ENCODE data around the gene KLF16. TPM values are rescaled to one million over a fixed set of nuclear protein-coding genes. Genes with fewer than 3 reads are reported as not detected.

Gene KLF16
- total and polyA plus RNA-seq, 2 experiments from 2014 or later: 4.6 to 11.0 TPM

DNA sequence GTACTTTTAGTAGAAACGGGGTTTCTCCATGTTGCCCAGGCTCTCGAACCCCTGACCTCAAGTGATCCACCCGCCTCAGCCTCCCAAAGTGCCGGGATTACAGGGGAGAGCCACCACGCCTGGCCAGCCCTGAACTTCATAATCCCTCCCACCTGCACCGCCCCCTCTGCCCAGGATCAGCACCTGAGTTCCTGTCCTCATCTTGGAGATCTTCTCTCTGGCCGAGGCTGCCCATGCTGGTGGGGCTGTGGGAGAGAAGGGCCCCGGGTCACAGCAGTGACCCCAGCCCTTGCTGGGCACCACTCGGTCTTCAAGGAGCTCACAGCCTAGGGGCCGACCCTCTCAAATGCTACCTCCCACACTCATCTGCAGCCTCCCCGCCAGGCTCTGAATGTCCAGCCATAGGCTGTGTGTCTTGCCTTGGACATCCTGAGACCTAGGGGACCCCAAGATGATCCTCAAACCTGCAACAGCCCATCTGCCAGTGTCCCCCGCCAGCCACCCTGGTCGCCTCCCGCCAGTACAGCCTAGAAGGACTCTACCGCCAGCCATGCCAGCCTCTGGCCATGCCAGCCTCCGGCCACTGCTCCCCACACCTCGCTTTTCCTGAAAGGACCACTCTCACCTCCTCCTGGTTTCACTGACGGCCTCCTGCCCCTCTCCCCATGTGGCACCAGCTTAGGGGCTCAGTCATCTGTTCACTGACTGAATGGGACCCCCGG is 52.8 kb downstream of the KLF16 start:
- 81 to 91% methylated on average over 18 to 19 of the region's 19 CpGs for whole genome bisulfite sequencing, 2 experiments (ENCODE audit: low coverage in 1 of 2, low lambda C conversion rate in 2 of 2, missing lambda C conversion rate in 2 of 2)
- TF ChIP-seq EZH2 (IDR thresholded peaks at IDR 0.05; ENCODE audit: insufficient read depth, poor library complexity, severe bottlenecking) (no peak), EZH2phosphoT487 (IDR thresholded peaks at IDR 0.05; ENCODE audit: insufficient read depth, low read depth) (no peak)

DNA sequence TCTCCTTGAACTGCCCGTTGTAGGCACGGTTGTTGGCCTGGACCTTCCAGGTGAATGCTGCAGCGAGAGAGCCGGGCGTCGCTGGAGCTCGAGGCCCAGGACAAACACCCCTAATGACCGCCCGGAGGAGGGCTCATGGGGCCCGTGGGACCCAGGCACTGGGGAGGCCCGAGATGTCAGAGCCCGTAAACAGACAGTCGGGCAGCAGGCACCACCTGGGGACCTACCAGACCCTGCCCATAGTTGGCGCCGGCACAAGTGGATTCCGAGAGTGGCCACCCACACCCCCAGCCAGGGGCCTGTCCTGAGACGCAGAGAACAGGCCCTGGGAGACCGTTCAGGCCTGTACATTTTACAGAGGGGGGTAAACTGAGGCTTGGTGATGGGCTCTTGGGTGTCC is 53.7 kb downstream of the KLF16 start:
- in situ Hi-C loops (cut with MboI): no loop called here
- H3K4me2 ChIP-seq (ENCODE audit: unreplicated experiment): no peak overlapping the region
- WGBS, 2 experiments (ENCODE audit: low coverage in 1 of 2, low lambda C conversion rate in 2 of 2, missing lambda C conversion rate in 2 of 2): 73 to 80% methylated on average over 18 of the region's 18 CpGs
- H3K9me3 ChIP-seq (ENCODE audit: low read depth): no peaks in the 10 kb centered on the region
- no peaks in the 10 kb centered on the region for H3K36me3 ChIP-seq (ENCODE audit: low read depth)
- H3K27me3 ChIP-seq (replicated peaks; ENCODE audit: insufficient read depth): no peaks in the 10 kb centered on the region
- no peaks in the 10 kb centered on the region for H3K9me2 ChIP-seq (ENCODE audit: insufficient read depth)
- no peak overlapping the region for H2AFZ ChIP-seq
- H3K4me1 ChIP-seq (ENCODE audit: insufficient read depth): peaks cover 3% of the 10 kb centered on the region; the same call in 1 of the 2 replicates
- no peak overlapping the region for H3K4me3 ChIP-seq
- H4K20me1 ChIP-seq (ENCODE audit: insufficient read depth): no peaks in the 10 kb centered on the region
- no peak overlapping the region for H3K9ac ChIP-seq
- H3K79me2 ChIP-seq (ENCODE audit: insufficient read depth): no peaks in the 10 kb centered on the region
- DNase-seq: no peak
- TF ChIP-seq EZH2 (IDR thresholded peaks at IDR 0.05; ENCODE audit: insufficient read depth, poor library complexity, severe bottlenecking): no peak
- TF ChIP-seq EZH2phosphoT487 (IDR thresholded peaks at IDR 0.05; ENCODE audit: insufficient read depth, low read depth): no peak
- H3K27ac ChIP-seq: no peak overlapping the region
- H3F3A ChIP-seq (ENCODE audit: insufficient read depth): no peaks in the 10 kb centered on the region

More for the DNA sequence above, 52.8 kb downstream of the KLF16 start:
- Histone ChIP-seq H3K4me1 (ENCODE audit: insufficient read depth) (peaks cover 3% of the 10 kb centered on the region; the same call in 1 of the 2 replicates), H3K9me3 (ENCODE audit: low read depth) (no peaks in the 10 kb centered on the region), H3K79me2 (ENCODE audit: insufficient read depth) (no peaks in the 10 kb centered on the region), H4K20me1 (ENCODE audit: insufficient read depth) (no peaks in the 10 kb centered on the region), H3K9ac (no peak overlapping the region), H3K4me3 (no peak overlapping the region), H3K27ac (no peak overlapping the region), H3K4me2 (ENCODE audit: unreplicated experiment) (no peak overlapping the region), H3K36me3 (ENCODE audit: low read depth) (no peaks in the 10 kb centered on the region), H3K27me3 (replicated peaks; ENCODE audit: insufficient read depth) (no peaks in the 10 kb centered on the region), H3F3A (ENCODE audit: insufficient read depth) (no peaks in the 10 kb centered on the region), H3K9me2 (ENCODE audit: insufficient read depth) (no peaks in the 10 kb centered on the region), H2AFZ (no peak overlapping the region)
- in situ Hi-C loops (cut with MboI): no loop called here
- no peak for DNase-seq

DNA sequence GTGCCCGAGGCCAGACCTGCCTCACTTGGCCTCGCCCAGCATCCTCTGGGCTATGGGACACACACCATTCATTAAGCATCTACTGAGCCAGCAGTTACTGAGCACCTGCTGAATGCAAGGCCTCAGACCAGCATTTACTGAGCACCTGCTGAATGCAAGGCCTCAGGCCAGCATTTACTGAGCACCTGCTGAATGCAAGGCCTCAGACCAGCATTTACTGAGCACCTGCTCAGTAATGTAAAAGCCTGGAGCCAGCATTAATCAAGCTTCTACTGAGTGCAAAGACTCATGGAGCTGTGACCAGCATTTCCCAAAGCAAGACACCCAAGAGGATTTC is 55.0 kb downstream of the KLF16 start:
- WGBS, 2 experiments (ENCODE audit: low coverage in 1 of 2, low lambda C conversion rate in 2 of 2, missing lambda C conversion rate in 2 of 2): 94% methylated on average over 2 of the region's 2 CpGs
- Histone ChIP-seq H4K20me1 (ENCODE audit: insufficient read depth) (no peaks in the 10 kb centered on the region), H3K27ac (no peak overlapping the region), H3K4me3 (no peak overlapping the region), H3K79me2 (ENCODE audit: insufficient read depth) (no peaks in the 10 kb centered on the region), H3K9me3 (ENCODE audit: low read depth) (no peaks in the 10 kb centered on the region), H3K27me3 (replicated peaks; ENCODE audit: insufficient read depth) (no peaks in the 10 kb centered on the region), H3K4me1 (ENCODE audit: insufficient read depth) (peaks cover 3% of the 10 kb centered on the region; the same call in 1 of the 2 replicates), H2AFZ (no peak overlapping the region), H3K9ac (no peak overlapping the region), H3K4me2 (ENCODE audit: unreplicated experiment) (no peak overlapping the region), H3K9me2 (ENCODE audit: insufficient read depth) (no peaks in the 10 kb centered on the region), H3K36me3 (ENCODE audit: low read depth) (no peaks in the 10 kb centered on the region), H3F3A (ENCODE audit: insufficient read depth) (no peaks in the 10 kb centered on the region)
- no peak for DNase-seq
- TF ChIP-seq EZH2 (IDR thresholded peaks at IDR 0.05; ENCODE audit: insufficient read depth, poor library complexity, severe bottlenecking) (no peak), EZH2phosphoT487 (IDR thresholded peaks at IDR 0.05; ENCODE audit: insufficient read depth, low read depth) (no peak)
- in situ Hi-C loops (cut with MboI): no loop called here

DNA sequence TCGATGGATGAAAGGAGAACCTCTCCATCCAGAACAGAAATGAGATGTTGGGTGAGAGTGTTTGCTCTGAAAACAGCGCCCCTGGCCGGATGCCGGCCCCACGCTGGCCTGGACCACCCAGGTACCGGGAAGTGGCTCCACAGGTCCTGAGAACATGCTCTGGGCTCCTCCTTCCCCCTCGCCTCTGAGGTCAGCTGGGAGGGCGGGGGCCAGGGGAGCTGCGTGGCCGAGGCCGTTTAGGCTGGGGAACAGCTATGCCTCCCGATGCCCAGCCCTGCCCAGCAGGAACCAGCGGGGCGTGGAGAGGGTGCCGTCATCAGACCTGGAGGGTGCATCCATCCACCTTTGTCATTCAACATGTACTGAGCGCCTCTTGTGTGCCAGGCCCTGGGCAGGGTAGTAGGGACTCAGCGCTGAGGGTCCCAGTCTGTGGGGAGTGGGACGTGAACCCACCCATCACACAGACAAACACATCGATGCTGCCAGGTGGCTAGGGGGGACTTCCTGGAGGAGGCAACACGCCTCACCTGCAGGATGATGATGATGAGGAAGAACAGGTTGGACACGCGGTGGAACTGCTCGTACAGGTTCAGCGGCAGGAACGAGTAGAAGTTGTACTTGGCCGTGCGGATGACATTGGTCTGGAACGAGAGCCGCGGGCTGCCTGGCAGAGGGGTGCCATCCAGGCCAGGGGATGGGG is 55.5 kb downstream of the KLF16 start:
- Histone ChIP-seq H3K9ac (no peak overlapping the region), H3K4me1 (ENCODE audit: insufficient read depth) (peaks cover 3% of the 10 kb centered on the region; the same call in 1 of the 2 replicates), H3K9me2 (ENCODE audit: insufficient read depth) (no peaks in the 10 kb centered on the region), H3K4me2 (ENCODE audit: unreplicated experiment) (no peak overlapping the region), H3K27me3 (replicated peaks; ENCODE audit: insufficient read depth) (no peaks in the 10 kb centered on the region), H3K27ac (no peak overlapping the region), H2AFZ (no peak overlapping the region), H3K36me3 (ENCODE audit: low read depth) (no peaks in the 10 kb centered on the region), H4K20me1 (ENCODE audit: insufficient read depth) (no peaks in the 10 kb centered on the region), H3F3A (ENCODE audit: insufficient read depth) (no peaks in the 10 kb centered on the region), H3K4me3 (no peak overlapping the region), H3K79me2 (ENCODE audit: insufficient read depth) (no peaks in the 10 kb centered on the region), H3K9me3 (ENCODE audit: low read depth) (no peaks in the 10 kb centered on the region)
- TF ChIP-seq EZH2phosphoT487 (IDR thresholded peaks at IDR 0.05; ENCODE audit: insufficient read depth, low read depth) (no peak), EZH2 (IDR thresholded peaks at IDR 0.05; ENCODE audit: insufficient read depth, poor library complexity, severe bottlenecking) (no peak)
- in situ Hi-C loops (cut with MboI): no loop called here
- 74 to 76% methylated on average over 30 of the region's 30 CpGs for WGBS, 2 experiments (ENCODE audit: low coverage in 1 of 2, low lambda C conversion rate in 2 of 2, missing lambda C conversion rate in 2 of 2)
- no peak for DNase-seq

Measured in GM23248 (cell line).